Upper lobe of left lung (tissue), 6 donors: ENCODE measurements around the gene RNF25. TPM values are rescaled to one million over a fixed set of nuclear protein-coding genes. Genes with fewer than 3 reads are reported as not detected.

Source experiments
- ATAC-seq, 2 donors: fragments of 200-7000 bp; cut with Tn5 transposase; one replicate each; pipeline ENCODE4 v1.9.1; 2022; ENCODE audit warnings: mild to moderate bottlenecking in 2 of 2, moderate library complexity in 2 of 2; ENCODE audit not compliant: low FRiP score in 2 of 2
- DNase-seq, 2 donors: peaks; one replicate each; pipeline ENCODE4 v3.0.0-alpha.2; 2019 to 2020
- H3K27ac ChIP-seq, 4 donors: fragments of 200-600 bp; sonication (generic); one replicate each; pipeline ENCODE4 v1.5.1; 2016 to 2019
- H3K27me3 ChIP-seq, 4 donors: fragments of 200-600 bp; sonication (generic); one replicate each; pipeline ENCODE4 v1.5.1; 2017 to 2019
- H3K36me3 ChIP-seq, 4 donors: fragments of 200-600 bp; sonication (generic); one replicate each; pipeline ENCODE4 v1.5.1; 2016 to 2019
- H3K4me1 ChIP-seq, 4 donors: fragments of 200-600 bp; sonication (generic); one replicate each; pipeline ENCODE4 v1.5.1; 2018 to 2019
- H3K4me3 ChIP-seq, 4 donors: fragments of 200-600 bp; sonication (generic); one replicate each; pipeline ENCODE4 v1.5.1; 2017 to 2019; ENCODE audit warnings: mild to moderate bottlenecking in 2 of 4, moderate library complexity in 1 of 4
- H3K9me3 ChIP-seq, 4 donors: fragments of 200-600 bp; sonication (generic); one replicate each; pipeline ENCODE4 v1.5.1; 2018 to 2019
- EP300 ChIP-seq, 4 donors: sonication (generic); formaldehyde crosslinking; IDR thresholded peaks; one replicate each; pipeline ENCODE4 v1.5.1; 2017; ENCODE audit warnings: antibody characterized with exemption in 4 of 4, control low read depth in 2 of 4
- POLR2A ChIP-seq, 4 donors: fragments of 450-650 bp; IDR thresholded peaks; one replicate each; pipeline ENCODE4 v1.5.1; 2016 to 2017; ENCODE audit warnings: antibody characterized with exemption in 4 of 4, mild to moderate bottlenecking in 2 of 4
- POLR2AphosphoS5 ChIP-seq, 2 donors: sonication (generic); formaldehyde crosslinking; IDR thresholded peaks; one replicate each; pipeline ENCODE4 v1.5.1; 2017; ENCODE audit warnings: antibody characterized with exemption in 2 of 2
- WGBS, 2 donors: methylation state at CpG; one replicate each; pipeline ENCODE4 v1.1.5; 2017 to 2018; 5-methylcytosine and 5-hydroxymethylcytosine counted together
- total RNA-seq, 6 donors: library from RNA; depleted of rRNA in 4 of 6; stranded (reverse); fragments of >200 nt in 4 of 6; gene quantifications; one replicate each; pipeline versions ENCODE4 v1.1.0 to v1.2.1, GENCODE V29; 2016 to 2021
- TF ChIP-seq, protein P1 (sequence below), 6 experiments: fragments of 450-650 bp in 4 of 6; fragments of 200-600 bp in 2 of 6; sonication (generic) in 2 of 6; IDR thresholded peaks; one replicate each; pipeline ENCODE4 v1.5.1; 2016 to 2019; ENCODE audit warnings: antibody characterized with exemption in 6 of 6
- donor health status: DM: no; HTN: no; CAD: no; lungs with moderate emphysema.
- donor health status: DM: no; HTN: yes; CAD: no; lungs with severe emphysema.

Gene RNF25
- total RNA-seq, 6 donors from 2014 or later, result 7.3 to 25.7 (median 17.8) TPM

- H3K4me1 ChIP-seq, result peaks cover 0 to 15% (median 7%) of the 10 kb centered on the region in 4 donors
- ATAC-seq, result no peak
- H3K4me3 ChIP-seq, result no peak overlapping the region
- no peak for DNase-seq
- no peaks in the 10 kb centered on the region for H3K27me3 ChIP-seq
- TF ChIP-seq POLR2AphosphoS5 (IDR thresholded peaks at IDR 0.05) (no peak), POLR2A (IDR thresholded peaks at IDR 0.05) (no peak), EP300 (IDR thresholded peaks at IDR 0.05) (no peak)
- TF ChIP-seq, protein P1, sequence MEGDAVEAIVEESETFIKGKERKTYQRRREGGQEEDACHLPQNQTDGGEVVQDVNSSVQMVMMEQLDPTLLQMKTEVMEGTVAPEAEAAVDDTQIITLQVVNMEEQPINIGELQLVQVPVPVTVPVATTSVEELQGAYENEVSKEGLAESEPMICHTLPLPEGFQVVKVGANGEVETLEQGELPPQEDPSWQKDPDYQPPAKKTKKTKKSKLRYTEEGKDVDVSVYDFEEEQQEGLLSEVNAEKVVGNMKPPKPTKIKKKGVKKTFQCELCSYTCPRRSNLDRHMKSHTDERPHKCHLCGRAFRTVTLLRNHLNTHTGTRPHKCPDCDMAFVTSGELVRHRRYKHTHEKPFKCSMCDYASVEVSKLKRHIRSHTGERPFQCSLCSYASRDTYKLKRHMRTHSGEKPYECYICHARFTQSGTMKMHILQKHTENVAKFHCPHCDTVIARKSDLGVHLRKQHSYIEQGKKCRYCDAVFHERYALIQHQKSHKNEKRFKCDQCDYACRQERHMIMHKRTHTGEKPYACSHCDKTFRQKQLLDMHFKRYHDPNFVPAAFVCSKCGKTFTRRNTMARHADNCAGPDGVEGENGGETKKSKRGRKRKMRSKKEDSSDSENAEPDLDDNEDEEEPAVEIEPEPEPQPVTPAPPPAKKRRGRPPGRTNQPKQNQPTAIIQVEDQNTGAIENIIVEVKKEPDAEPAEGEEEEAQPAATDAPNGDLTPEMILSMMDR (IDR thresholded peaks at IDR 0.05), result no peak
- 90 to 91% methylated on average over 7 of the region's 7 CpGs for WGBS, 2 donors
- H3K27ac ChIP-seq, result no peak overlapping the region
- H3K36me3 ChIP-seq, result peaks cover 0 to 8% (median 1%) of the 10 kb centered on the region in 4 donors
- no peaks in the 10 kb centered on the region for H3K9me3 ChIP-seq
Observed at GRCh38 chr2:218718058-218718457, 46.3 kb upstream of the RNF25 start.

- peaks cover 0 to 8% (median 1%) of the 10 kb centered on the region in 4 donors for H3K36me3 ChIP-seq
- no peak for TF ChIP-seq EP300 (IDR thresholded peaks at IDR 0.05)
- TF ChIP-seq, protein P1 (IDR thresholded peaks at IDR 0.05), result no peak
- TF ChIP-seq POLR2AphosphoS5 (IDR thresholded peaks at IDR 0.05), result no peak
- TF ChIP-seq POLR2A (IDR thresholded peaks at IDR 0.05), result no peak
- H3K9me3 ChIP-seq, result no peaks in the 10 kb centered on the region
- H3K27ac ChIP-seq, result peak overlapping the region in 1 of 4 donors; percentile 48
- H3K27me3 ChIP-seq, result no peaks in the 10 kb centered on the region
- 70 to 81% methylated on average over 3 of the region's 3 CpGs for WGBS, 2 donors
- ATAC-seq, result peak in 1 of 2 donors; percentile 44
- H3K4me3 ChIP-seq, result no peak overlapping the region
- H3K4me1 ChIP-seq, result peaks cover 0 to 16% (median 8%) of the 10 kb centered on the region in 4 donors
- no peak for DNase-seq
Observed at GRCh38 chr2:218717262-218717661, 45.5 kb upstream of the RNF25 start.

- 76 to 81% methylated on average over 4 of the region's 4 CpGs for WGBS, 2 donors
- no peak for ATAC-seq
- Histone ChIP-seq H3K27me3 (no peaks in the 10 kb centered on the region), H3K9me3 (no peaks in the 10 kb centered on the region), H3K36me3 (peaks cover 0 to 8% (median 1%) of the 10 kb centered on the region in 4 donors), H3K4me3 (no peak overlapping the region), H3K27ac (no peak overlapping the region), H3K4me1 (peaks cover 9 to 24% (median 17%) of the 10 kb centered on the region in 4 donors)
- TF ChIP-seq, protein P1 (IDR thresholded peaks at IDR 0.05), result no peak
- TF ChIP-seq EP300 (IDR thresholded peaks at IDR 0.05) (no peak), POLR2AphosphoS5 (IDR thresholded peaks at IDR 0.05) (no peak), POLR2A (IDR thresholded peaks at IDR 0.05) (no peak)
- DNase-seq, result no peak
Observed at GRCh38 chr2:218716070-218716469, 44.3 kb upstream of the RNF25 start.

DNA sequence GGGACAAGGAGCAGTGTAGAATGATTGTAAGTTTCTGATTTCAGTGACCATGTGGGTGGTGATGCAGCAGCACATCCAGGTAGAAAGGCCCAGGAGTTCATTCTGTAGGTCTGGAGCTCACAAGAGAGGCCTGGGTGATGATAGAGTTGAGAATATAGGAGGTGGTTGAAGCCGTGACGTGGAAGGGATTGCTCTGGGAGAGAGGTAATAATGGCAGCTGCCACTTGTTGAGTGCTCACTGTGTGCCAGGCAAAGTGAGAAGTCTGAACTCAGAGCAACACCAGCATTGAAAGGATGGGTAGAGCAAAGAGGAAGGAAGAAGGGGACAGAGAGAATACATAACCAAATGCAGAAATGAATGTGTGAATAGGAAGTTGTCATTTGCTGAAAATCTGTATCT lies 42.1 kb upstream of the RNF25 start:
- Histone ChIP-seq H3K4me3 (no peak overlapping the region), H3K27me3 (no peaks in the 10 kb centered on the region), H3K27ac (no peak overlapping the region), H3K4me1 (peaks cover 9 to 28% (median 17%) of the 10 kb centered on the region in 4 donors), H3K9me3 (no peaks in the 10 kb centered on the region), H3K36me3 (peaks cover 0 to 8% (median 1%) of the 10 kb centered on the region in 4 donors)
- ATAC-seq (no peak), DNase-seq (no peak)
- TF ChIP-seq POLR2AphosphoS5 (IDR thresholded peaks at IDR 0.05), result no peak
- TF ChIP-seq, protein P1 (IDR thresholded peaks at IDR 0.05), result no peak
- TF ChIP-seq EP300 (IDR thresholded peaks at IDR 0.05), result no peak
- TF ChIP-seq POLR2A (IDR thresholded peaks at IDR 0.05), result no peak
- WGBS, 2 donors, result 82 to 96% methylated on average over 2 of the region's 2 CpGs

- Histone ChIP-seq H3K27ac (peak overlapping the region; percentile 80 to 95 (median 88)), H3K36me3 (peaks cover 0 to 8% (median 1%) of the 10 kb centered on the region in 4 donors), H3K27me3 (no peaks in the 10 kb centered on the region), H3K4me1 (peaks cover 9 to 15% (median 12%) of the 10 kb centered on the region in 4 donors), H3K9me3 (no peaks in the 10 kb centered on the region), H3K4me3 (peak overlapping the region; percentile 60 to 88 (median 76))
- DNase-seq (no peak), ATAC-seq (no peak)
- WGBS, 2 donors, result 8 to 10% methylated on average over 5 of the region's 5 CpGs
- TF ChIP-seq EP300 (IDR thresholded peaks at IDR 0.05) (no peak), POLR2A (IDR thresholded peaks at IDR 0.05) (no peak), POLR2AphosphoS5 (IDR thresholded peaks at IDR 0.05) (no peak)
- TF ChIP-seq, protein P1 (IDR thresholded peaks at IDR 0.05), result no peak
Observed at GRCh38 chr2:218711550-218711929, 39.7 kb upstream of the RNF25 start.
